Pons (tissue), 1 donor: Measurements from ENCODE around the gene EFEMP1.
"Not testable (repeated sequence)": the region's sequence is repeated elsewhere in the genome, so short reads cannot be mapped to it uniquely, and the experiment has no call there.

ENCODE experiments used
- DNase-seq: peaks from one replicate; pipeline ENCODE4 v3.0.0-alpha.2; 2016; ENCODE audit warnings: low spot score

EFEMP1 gene

GRCh38 chr2:55827428-55827827 lies 96.2 kb downstream of the EFEMP1 start:
- DNase-seq, result not testable (repeated sequence)

GRCh38 chr2:55826246-55826645 lies 97.3 kb downstream of the EFEMP1 start:
- DNase-seq, result no peak

- no peak for DNase-seq
Observed at GRCh38 chr2:55824551-55825096, 99.0 kb downstream of the EFEMP1 start.
